ENCODE data around the gene MYLK4.

Gene MYLK4

DNA sequence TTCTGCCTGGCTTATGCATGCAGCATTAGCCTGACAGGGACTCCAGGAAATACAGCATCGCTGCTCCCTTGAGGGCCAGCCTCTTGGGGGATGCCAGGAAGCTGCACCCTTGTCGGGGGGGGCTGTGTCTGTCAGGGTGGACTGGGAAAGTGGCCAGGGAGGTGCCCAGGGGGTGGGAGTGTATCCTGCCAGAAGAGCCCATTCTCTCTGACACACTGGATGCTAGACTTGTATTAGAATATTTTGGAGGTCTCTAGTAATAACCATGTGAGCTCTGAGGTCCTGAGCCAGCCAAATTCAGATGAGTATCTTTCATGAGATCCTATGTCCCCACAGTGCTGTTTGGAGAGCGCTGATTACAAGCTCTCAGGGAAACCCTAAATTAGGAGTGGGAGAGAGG, 89.1 kb downstream of the MYLK4 start:
- no peak overlapping the region for H3K4me2 ChIP-seq (ENCODE audit: low read length)
- H4K20me1 ChIP-seq (ENCODE audit: control insufficient read depth, insufficient read depth, low read depth, low read length) = no peaks in the 10 kb centered on the region
- H3K79me2 ChIP-seq (ENCODE audit: control insufficient read depth, low read length) = no peaks in the 10 kb centered on the region
- peaks cover 1% of the 10 kb centered on the region; the same call in 1 of the 2 replicates for H3K27me3 ChIP-seq (ENCODE audit: control insufficient read depth, low read length)
- H3K9me3 ChIP-seq (ENCODE audit: control insufficient read depth, insufficient read depth, low read length) = no peaks in the 10 kb centered on the region
- H3F3A ChIP-seq (ENCODE audit: control insufficient read depth, insufficient read depth) = no peaks in the 10 kb centered on the region
- peaks cover 9% of the 10 kb centered on the region for H3K4me1 ChIP-seq (ENCODE audit: control insufficient read depth, low read length)
- TF ChIP-seq, protein P1, sequence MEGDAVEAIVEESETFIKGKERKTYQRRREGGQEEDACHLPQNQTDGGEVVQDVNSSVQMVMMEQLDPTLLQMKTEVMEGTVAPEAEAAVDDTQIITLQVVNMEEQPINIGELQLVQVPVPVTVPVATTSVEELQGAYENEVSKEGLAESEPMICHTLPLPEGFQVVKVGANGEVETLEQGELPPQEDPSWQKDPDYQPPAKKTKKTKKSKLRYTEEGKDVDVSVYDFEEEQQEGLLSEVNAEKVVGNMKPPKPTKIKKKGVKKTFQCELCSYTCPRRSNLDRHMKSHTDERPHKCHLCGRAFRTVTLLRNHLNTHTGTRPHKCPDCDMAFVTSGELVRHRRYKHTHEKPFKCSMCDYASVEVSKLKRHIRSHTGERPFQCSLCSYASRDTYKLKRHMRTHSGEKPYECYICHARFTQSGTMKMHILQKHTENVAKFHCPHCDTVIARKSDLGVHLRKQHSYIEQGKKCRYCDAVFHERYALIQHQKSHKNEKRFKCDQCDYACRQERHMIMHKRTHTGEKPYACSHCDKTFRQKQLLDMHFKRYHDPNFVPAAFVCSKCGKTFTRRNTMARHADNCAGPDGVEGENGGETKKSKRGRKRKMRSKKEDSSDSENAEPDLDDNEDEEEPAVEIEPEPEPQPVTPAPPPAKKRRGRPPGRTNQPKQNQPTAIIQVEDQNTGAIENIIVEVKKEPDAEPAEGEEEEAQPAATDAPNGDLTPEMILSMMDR (IDR thresholded peaks at IDR 0.05; ENCODE audit: low read depth, low read length, poor library complexity, severe bottlenecking) = no peak
- no peak for TF ChIP-seq EZH2phosphoT487 (IDR thresholded peaks at IDR 0.05; ENCODE audit: borderline replicate concordance, low read length)
- H3K36me3 ChIP-seq (ENCODE audit: control insufficient read depth, low read length) = no peaks in the 10 kb centered on the region
- H3K9me2 ChIP-seq (replicated peaks; ENCODE audit: control insufficient read depth, low read length) = no peaks in the 10 kb centered on the region
- no peak overlapping the region for H3K4me3 ChIP-seq (ENCODE audit: low read length)
- no peak overlapping the region for H3K27ac ChIP-seq (ENCODE audit: low read depth, low read length)

DNA sequence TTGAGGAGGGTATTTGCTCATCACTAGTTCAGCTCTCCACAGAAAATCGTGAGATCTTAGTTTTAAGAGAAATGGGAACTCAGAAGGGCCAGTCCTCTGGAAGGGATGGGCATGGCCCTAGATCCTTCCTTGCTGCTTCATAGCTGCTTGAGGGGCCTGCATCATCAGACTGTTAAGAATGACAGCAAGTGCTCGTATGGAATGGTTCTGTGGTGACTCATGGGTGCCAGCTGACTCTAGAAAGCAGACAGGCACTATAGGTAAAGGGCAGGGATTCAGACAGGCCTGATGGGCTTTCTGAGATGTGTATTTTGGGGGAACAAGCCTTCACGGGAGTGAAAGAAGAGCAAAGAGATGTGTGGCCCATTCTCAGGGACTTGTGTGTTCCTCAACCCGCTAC, 90.8 kb downstream of the MYLK4 start:
- Histone ChIP-seq H3K9me3 (ENCODE audit: control insufficient read depth, insufficient read depth, low read length) (no peaks in the 10 kb centered on the region), H3K4me3 (ENCODE audit: low read length) (no peak overlapping the region), H3K79me2 (ENCODE audit: control insufficient read depth, low read length) (no peaks in the 10 kb centered on the region), H3K36me3 (ENCODE audit: control insufficient read depth, low read length) (no peaks in the 10 kb centered on the region), H3K27me3 (ENCODE audit: control insufficient read depth, low read length) (0 out of 2 replicates have a peak, but pooled peaks cover 3% of the 10 kb centered on the region), H3K9me2 (replicated peaks; ENCODE audit: control insufficient read depth, low read length) (no peaks in the 10 kb centered on the region), H4K20me1 (ENCODE audit: control insufficient read depth, insufficient read depth, low read depth, low read length) (no peaks in the 10 kb centered on the region), H3F3A (ENCODE audit: control insufficient read depth, insufficient read depth) (no peaks in the 10 kb centered on the region), H3K27ac (ENCODE audit: low read depth, low read length) (no peak overlapping the region), H3K4me1 (ENCODE audit: control insufficient read depth, low read length) (peaks cover 9% of the 10 kb centered on the region), H3K4me2 (ENCODE audit: low read length) (no peak overlapping the region)
- TF ChIP-seq, protein P1 (IDR thresholded peaks at IDR 0.05; ENCODE audit: low read depth, low read length, poor library complexity, severe bottlenecking) = no peak
- TF ChIP-seq EZH2phosphoT487 (IDR thresholded peaks at IDR 0.05; ENCODE audit: borderline replicate concordance, low read length) = no peak

DNA sequence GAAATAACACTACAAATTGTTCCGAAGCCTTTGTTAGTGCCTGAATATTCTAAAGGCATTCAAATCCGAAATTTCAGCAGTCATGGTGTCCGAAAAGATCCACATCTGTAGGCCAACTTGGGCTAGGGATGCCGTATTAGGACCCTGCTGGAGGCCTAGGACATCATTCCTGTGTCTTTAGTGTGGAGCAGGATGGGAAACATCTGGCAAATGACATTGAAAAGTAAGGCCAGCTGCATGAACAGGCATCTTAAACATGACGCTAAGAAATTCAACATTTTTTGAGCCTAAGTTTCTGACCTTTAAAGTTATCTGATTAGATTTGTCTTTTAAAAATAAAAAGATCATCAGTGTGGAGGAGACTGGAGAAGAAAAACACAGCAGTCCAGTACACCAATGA, 91.3 kb downstream of the MYLK4 start:
- TF ChIP-seq, protein P1 (IDR thresholded peaks at IDR 0.05; ENCODE audit: low read depth, low read length, poor library complexity, severe bottlenecking) = no peak
- no peak for TF ChIP-seq EZH2phosphoT487 (IDR thresholded peaks at IDR 0.05; ENCODE audit: borderline replicate concordance, low read length)
- no peaks in the 10 kb centered on the region for H3K9me2 ChIP-seq (replicated peaks; ENCODE audit: control insufficient read depth, low read length)
- H3K36me3 ChIP-seq (ENCODE audit: control insufficient read depth, low read length) = no peaks in the 10 kb centered on the region
- H3K27ac ChIP-seq (ENCODE audit: low read depth, low read length) = no peak overlapping the region
- H3K4me2 ChIP-seq (ENCODE audit: low read length) = 0 out of 2 replicates have a peak overlapping the region, but pooled peaks have one; percentile 29
- peaks cover 9% of the 10 kb centered on the region for H3K4me1 ChIP-seq (ENCODE audit: control insufficient read depth, low read length)
- no peaks in the 10 kb centered on the region for H3K9me3 ChIP-seq (ENCODE audit: control insufficient read depth, insufficient read depth, low read length)
- 0 out of 2 replicates have a peak, but pooled peaks cover 3% of the 10 kb centered on the region for H3K27me3 ChIP-seq (ENCODE audit: control insufficient read depth, low read length)
- no peak overlapping the region for H3K4me3 ChIP-seq (ENCODE audit: low read length)
- no peaks in the 10 kb centered on the region for H3F3A ChIP-seq (ENCODE audit: control insufficient read depth, insufficient read depth)
- H3K79me2 ChIP-seq (ENCODE audit: control insufficient read depth, low read length) = no peaks in the 10 kb centered on the region
- H4K20me1 ChIP-seq (ENCODE audit: control insufficient read depth, insufficient read depth, low read depth, low read length) = no peaks in the 10 kb centered on the region
